HL-60 (cell line): ENCODE data around the gene ZDHHC17.

Source experiments
- DNase-seq, 2 experiments: peaks; one replicate each; pipeline ENCODE4 v3.0.0-alpha.2; 2010 to 2020; ENCODE audit warnings: low read depth in 1 of 2, low spot score in 1 of 2
- H3K27ac ChIP-seq: fragments of 250-450 bp; sonication (Bioruptor Pico); replicated peaks from 2 replicates; pipeline ENCODE4 v1.5.1; 2020; ENCODE audit warnings: mild to moderate bottlenecking, moderate library complexity
- H3K27me3 ChIP-seq: fragments of 250-450 bp; sonication (Bioruptor Pico); 2 replicates; pipeline ENCODE4 v1.5.1; 2021; ENCODE audit warnings: mild to moderate bottlenecking, moderate library complexity; ENCODE audit not compliant: insufficient read depth, poor library complexity, severe bottlenecking
- H3K4me3 ChIP-seq: replicated peaks from 2 replicates; pipeline ENCODE4 v1.5.1; 2011; ENCODE audit warnings: mild to moderate bottlenecking, control low read depth, low read length; ENCODE audit not compliant: insufficient read depth
- GABPA ChIP-seq: IDR thresholded peaks from 2 replicates; pipeline ENCODE4 v1.6.1; 2012; ENCODE audit warnings: low read depth
- POLR2AphosphoS5 ChIP-seq: IDR thresholded peaks from 2 replicates; pipeline ENCODE4 v1.6.1; 2012; ENCODE audit warnings: low read depth
- SPI1 ChIP-seq: IDR thresholded peaks from 2 replicates; pipeline ENCODE4 v1.6.1; 2012; ENCODE audit warnings: low read depth, mild to moderate bottlenecking, borderline replicate concordance
- TF ChIP-seq, protein P1 (sequence below): IDR thresholded peaks from 2 replicates; pipeline ENCODE4 v1.6.1; 2012; ENCODE audit warnings: low read depth; ENCODE audit not compliant: insufficient replicate concordance
- TF ChIP-seq, protein P2 (sequence below): IDR thresholded peaks from one replicate; pipeline ENCODE4 v1.5.1; 2011; ENCODE audit warnings: low read length, control low read depth, inconsistent platforms; ENCODE audit not compliant: insufficient read depth

Gene ZDHHC17

GRCh38 chr12:76895796-76896195 lies 131.9 kb downstream of the ZDHHC17 start:
- no peaks in the 10 kb centered on the region for H3K27me3 ChIP-seq
- no peak for DNase-seq

DNA sequence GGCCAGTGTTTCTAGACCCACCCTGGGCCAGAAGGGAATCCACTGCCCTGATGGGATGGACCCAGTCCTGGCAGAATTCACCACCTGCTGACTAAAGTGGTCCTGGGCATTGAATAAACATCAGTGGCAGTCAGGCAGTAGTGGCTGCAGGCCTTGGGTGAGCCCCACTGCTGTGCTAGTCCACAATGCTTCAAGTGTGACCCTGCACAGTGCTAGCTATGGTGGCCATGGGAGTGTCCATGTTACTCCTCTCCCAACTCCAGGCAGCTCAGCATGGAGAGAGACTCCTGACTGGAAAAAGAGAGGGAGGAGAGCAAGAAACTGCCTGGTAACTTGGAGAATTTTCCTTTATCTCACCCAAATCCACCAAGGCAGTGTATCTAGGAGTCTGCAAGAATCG lies 132.4 kb downstream of the ZDHHC17 start:
- no peak overlapping the region for H3K27ac ChIP-seq
- H3K4me3 ChIP-seq = no peak overlapping the region
- TF ChIP-seq SPI1 (no peak), POLR2AphosphoS5 (no peak), GABPA (no peak)
- TF ChIP-seq, protein P1, sequence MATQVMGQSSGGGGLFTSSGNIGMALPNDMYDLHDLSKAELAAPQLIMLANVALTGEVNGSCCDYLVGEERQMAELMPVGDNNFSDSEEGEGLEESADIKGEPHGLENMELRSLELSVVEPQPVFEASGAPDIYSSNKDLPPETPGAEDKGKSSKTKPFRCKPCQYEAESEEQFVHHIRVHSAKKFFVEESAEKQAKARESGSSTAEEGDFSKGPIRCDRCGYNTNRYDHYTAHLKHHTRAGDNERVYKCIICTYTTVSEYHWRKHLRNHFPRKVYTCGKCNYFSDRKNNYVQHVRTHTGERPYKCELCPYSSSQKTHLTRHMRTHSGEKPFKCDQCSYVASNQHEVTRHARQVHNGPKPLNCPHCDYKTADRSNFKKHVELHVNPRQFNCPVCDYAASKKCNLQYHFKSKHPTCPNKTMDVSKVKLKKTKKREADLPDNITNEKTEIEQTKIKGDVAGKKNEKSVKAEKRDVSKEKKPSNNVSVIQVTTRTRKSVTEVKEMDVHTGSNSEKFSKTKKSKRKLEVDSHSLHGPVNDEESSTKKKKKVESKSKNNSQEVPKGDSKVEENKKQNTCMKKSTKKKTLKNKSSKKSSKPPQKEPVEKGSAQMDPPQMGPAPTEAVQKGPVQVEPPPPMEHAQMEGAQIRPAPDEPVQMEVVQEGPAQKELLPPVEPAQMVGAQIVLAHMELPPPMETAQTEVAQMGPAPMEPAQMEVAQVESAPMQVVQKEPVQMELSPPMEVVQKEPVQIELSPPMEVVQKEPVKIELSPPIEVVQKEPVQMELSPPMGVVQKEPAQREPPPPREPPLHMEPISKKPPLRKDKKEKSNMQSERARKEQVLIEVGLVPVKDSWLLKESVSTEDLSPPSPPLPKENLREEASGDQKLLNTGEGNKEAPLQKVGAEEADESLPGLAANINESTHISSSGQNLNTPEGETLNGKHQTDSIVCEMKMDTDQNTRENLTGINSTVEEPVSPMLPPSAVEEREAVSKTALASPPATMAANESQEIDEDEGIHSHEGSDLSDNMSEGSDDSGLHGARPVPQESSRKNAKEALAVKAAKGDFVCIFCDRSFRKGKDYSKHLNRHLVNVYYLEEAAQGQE = no peak
- TF ChIP-seq, protein P2, sequence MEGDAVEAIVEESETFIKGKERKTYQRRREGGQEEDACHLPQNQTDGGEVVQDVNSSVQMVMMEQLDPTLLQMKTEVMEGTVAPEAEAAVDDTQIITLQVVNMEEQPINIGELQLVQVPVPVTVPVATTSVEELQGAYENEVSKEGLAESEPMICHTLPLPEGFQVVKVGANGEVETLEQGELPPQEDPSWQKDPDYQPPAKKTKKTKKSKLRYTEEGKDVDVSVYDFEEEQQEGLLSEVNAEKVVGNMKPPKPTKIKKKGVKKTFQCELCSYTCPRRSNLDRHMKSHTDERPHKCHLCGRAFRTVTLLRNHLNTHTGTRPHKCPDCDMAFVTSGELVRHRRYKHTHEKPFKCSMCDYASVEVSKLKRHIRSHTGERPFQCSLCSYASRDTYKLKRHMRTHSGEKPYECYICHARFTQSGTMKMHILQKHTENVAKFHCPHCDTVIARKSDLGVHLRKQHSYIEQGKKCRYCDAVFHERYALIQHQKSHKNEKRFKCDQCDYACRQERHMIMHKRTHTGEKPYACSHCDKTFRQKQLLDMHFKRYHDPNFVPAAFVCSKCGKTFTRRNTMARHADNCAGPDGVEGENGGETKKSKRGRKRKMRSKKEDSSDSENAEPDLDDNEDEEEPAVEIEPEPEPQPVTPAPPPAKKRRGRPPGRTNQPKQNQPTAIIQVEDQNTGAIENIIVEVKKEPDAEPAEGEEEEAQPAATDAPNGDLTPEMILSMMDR = no peak
- DNase-seq = no peak
- H3K27me3 ChIP-seq = no peaks in the 10 kb centered on the region

More at GRCh38 chr12:76895796-76896195, 131.9 kb downstream of the ZDHHC17 start:
- no peak overlapping the region for H3K4me3 ChIP-seq
- H3K27ac ChIP-seq = no peak overlapping the region
- TF ChIP-seq, protein P2 = no peak
- TF ChIP-seq SPI1 = no peak
- no peak for TF ChIP-seq POLR2AphosphoS5
- no peak for TF ChIP-seq GABPA
- TF ChIP-seq, protein P1 = no peak

DNA sequence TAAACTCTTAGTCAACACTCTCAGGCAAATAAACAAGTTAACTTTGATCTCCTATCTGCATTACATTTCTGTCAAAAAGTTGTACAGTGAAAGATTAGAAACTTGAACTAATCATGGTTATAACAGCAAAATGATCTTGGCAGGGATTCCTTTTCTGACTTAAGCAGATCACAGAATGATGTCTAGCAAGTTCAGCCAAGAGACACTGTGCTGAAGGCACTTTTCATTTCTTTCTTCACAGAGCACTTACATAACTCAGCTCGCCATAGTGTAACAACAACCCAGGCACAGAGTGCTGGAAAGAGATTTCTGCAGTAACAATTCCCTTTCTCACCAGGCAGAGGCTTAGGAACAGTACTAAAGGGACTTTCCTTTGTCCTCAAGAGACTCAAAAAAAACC lies 134.5 kb downstream of the ZDHHC17 start:
- H3K4me3 ChIP-seq = no peak overlapping the region
- no peaks in the 10 kb centered on the region for H3K27me3 ChIP-seq
- TF ChIP-seq SPI1 = no peak
- TF ChIP-seq, protein P1 = no peak
- TF ChIP-seq POLR2AphosphoS5 = no peak
- no peak for TF ChIP-seq GABPA
- TF ChIP-seq, protein P2 = no peak
- H3K27ac ChIP-seq = no peak overlapping the region
- DNase-seq = no peak
